ENCODE measurements around the gene LTV1.

GRCh38 chr6:143867236-143867635 is 24.1 kb downstream of the LTV1 start:
- no peak for TF ChIP-seq CTCF (IDR thresholded peaks at IDR 0.05; ENCODE audit: insufficient read depth, low read depth, low read length)
- TF ChIP-seq EZH2 (IDR thresholded peaks at IDR 0.05; ENCODE audit: insufficient read depth, low read length): no peak

Data from astrocyte (in vitro differentiated cells and primary cell).